Tibial nerve (tissue), 4 donors: ENCODE data around the gene HDAC5.

Source experiments
- EP300 ChIP-seq, 2 donors: sonication (generic); formaldehyde crosslinking; IDR thresholded peaks; one replicate each; pipeline ENCODE4 v1.6.1; 2017; ENCODE audit warnings: antibody characterized with exemption in 2 of 2, mild to moderate bottlenecking in 1 of 2
- POLR2A ChIP-seq, 2 donors: fragments of 450-650 bp; IDR thresholded peaks; one replicate each; pipeline ENCODE4 v1.6.1; 2017; ENCODE audit warnings: antibody characterized with exemption in 2 of 2, mild to moderate bottlenecking in 2 of 2, moderate library complexity in 2 of 2
- TF ChIP-seq, protein P1 (sequence below), 5 experiments: fragments of 200-600 bp in 3 of 5; fragments of 450-650 bp in 2 of 5; sonication (generic) in 3 of 5; IDR thresholded peaks; one replicate each; pipeline ENCODE4 v1.5.1; 2016 to 2019; ENCODE audit warnings: antibody characterized with exemption in 5 of 5, mild to moderate bottlenecking in 3 of 5, moderate library complexity in 2 of 5

DNA sequence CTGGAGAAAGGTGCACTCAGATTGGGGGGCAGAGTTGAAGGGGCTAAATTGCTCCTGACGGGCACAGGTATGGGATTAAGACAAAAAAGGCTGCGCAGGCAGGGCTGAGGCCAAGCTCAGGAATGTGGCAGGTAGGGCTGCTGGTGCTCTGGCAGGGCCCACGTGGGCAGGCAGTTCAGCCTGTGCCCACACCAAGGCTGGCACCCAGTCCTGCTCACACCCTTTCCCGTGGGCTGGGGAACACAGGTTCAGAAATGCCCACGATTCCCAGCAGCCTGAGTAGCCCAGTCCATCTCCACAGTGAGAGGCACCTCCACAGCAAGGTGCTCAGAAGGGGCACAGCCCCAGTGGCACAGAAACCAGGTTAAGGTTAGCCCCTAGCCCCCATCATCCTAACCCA, 4.4 kb downstream of the HDAC5 start:
- TF ChIP-seq, protein P1, sequence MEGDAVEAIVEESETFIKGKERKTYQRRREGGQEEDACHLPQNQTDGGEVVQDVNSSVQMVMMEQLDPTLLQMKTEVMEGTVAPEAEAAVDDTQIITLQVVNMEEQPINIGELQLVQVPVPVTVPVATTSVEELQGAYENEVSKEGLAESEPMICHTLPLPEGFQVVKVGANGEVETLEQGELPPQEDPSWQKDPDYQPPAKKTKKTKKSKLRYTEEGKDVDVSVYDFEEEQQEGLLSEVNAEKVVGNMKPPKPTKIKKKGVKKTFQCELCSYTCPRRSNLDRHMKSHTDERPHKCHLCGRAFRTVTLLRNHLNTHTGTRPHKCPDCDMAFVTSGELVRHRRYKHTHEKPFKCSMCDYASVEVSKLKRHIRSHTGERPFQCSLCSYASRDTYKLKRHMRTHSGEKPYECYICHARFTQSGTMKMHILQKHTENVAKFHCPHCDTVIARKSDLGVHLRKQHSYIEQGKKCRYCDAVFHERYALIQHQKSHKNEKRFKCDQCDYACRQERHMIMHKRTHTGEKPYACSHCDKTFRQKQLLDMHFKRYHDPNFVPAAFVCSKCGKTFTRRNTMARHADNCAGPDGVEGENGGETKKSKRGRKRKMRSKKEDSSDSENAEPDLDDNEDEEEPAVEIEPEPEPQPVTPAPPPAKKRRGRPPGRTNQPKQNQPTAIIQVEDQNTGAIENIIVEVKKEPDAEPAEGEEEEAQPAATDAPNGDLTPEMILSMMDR (IDR thresholded peaks at IDR 0.05): no peak
- TF ChIP-seq POLR2A (IDR thresholded peaks at IDR 0.05) (no peak), EP300 (IDR thresholded peaks at IDR 0.05) (no peak)
